ENCODE results near the gene GINS3. TPM values are rescaled to one million over a fixed set of nuclear protein-coding genes. Genes with fewer than 3 reads are reported as not detected.

The GINS3 gene
- total RNA-seq, 1 donor from 2014 or later: 1.1 TPM

- H3K36me3 ChIP-seq (ENCODE audit: control insufficient read depth, insufficient read depth, low read length): no peaks in the 10 kb centered on the region
- H3K4me3 ChIP-seq (ENCODE audit: low read depth, low read length): no peak overlapping the region
- FAIRE-seq (no peak), DNase-seq (ENCODE audit: low read depth) (no peak)
- H3K27me3 ChIP-seq (ENCODE audit: control insufficient read depth, insufficient read depth, low read length): peaks cover 3% of the 10 kb centered on the region
- no peak for TF ChIP-seq CTCF (IDR thresholded peaks at IDR 0.05; ENCODE audit: insufficient read depth, low read length, severe bottlenecking)
These were observed 52.0 kb downstream of the GINS3 start for GRCh38 chr16:58444265-58444664.

GRCh38 chr16:58448890-58449289, 56.6 kb downstream of the GINS3 start:
- DNase-seq (ENCODE audit: low read depth): no peak
- no peaks in the 10 kb centered on the region for H3K27me3 ChIP-seq (ENCODE audit: control insufficient read depth, insufficient read depth, low read length)
- no peaks in the 10 kb centered on the region for H3K36me3 ChIP-seq (ENCODE audit: control insufficient read depth, insufficient read depth, low read length)
- FAIRE-seq: no peak
- TF ChIP-seq CTCF (IDR thresholded peaks at IDR 0.05; ENCODE audit: insufficient read depth, low read length, severe bottlenecking): no peak
- no peak overlapping the region for H3K4me3 ChIP-seq (ENCODE audit: low read depth, low read length)

GRCh38 chr16:58449306-58449705, 57.0 kb downstream of the GINS3 start:
- H3K4me3 ChIP-seq (ENCODE audit: low read depth, low read length): no peak overlapping the region
- DNase-seq (ENCODE audit: low read depth) (no peak), FAIRE-seq (no peak)
- no peaks in the 10 kb centered on the region for H3K36me3 ChIP-seq (ENCODE audit: control insufficient read depth, insufficient read depth, low read length)
- TF ChIP-seq CTCF (IDR thresholded peaks at IDR 0.05; ENCODE audit: insufficient read depth, low read length, severe bottlenecking): no peak
- no peaks in the 10 kb centered on the region for H3K27me3 ChIP-seq (ENCODE audit: control insufficient read depth, insufficient read depth, low read length)

- H3K4me3 ChIP-seq (ENCODE audit: low read depth, low read length): no peak overlapping the region
- no peaks in the 10 kb centered on the region for H3K27me3 ChIP-seq (ENCODE audit: control insufficient read depth, insufficient read depth, low read length)
- no peak for TF ChIP-seq CTCF (IDR thresholded peaks at IDR 0.05; ENCODE audit: insufficient read depth, low read length, severe bottlenecking)
- FAIRE-seq (no peak), DNase-seq (ENCODE audit: low read depth) (no peak)
- H3K36me3 ChIP-seq (ENCODE audit: control insufficient read depth, insufficient read depth, low read length): no peaks in the 10 kb centered on the region
These were observed 57.5 kb downstream of the GINS3 start for GRCh38 chr16:58449768-58450167.

- DNase-seq (ENCODE audit: low read depth): no peak
- FAIRE-seq: no peak
These were observed 58.3 kb downstream of the GINS3 start for GRCh38 chr16:58450590-58450989.

More at GRCh38 chr16:58450590-58450989, 58.3 kb downstream of the GINS3 start:
- no peak overlapping the region for H3K4me3 ChIP-seq (ENCODE audit: low read depth, low read length)
- H3K36me3 ChIP-seq (ENCODE audit: control insufficient read depth, insufficient read depth, low read length): no peaks in the 10 kb centered on the region
- no peaks in the 10 kb centered on the region for H3K27me3 ChIP-seq (ENCODE audit: control insufficient read depth, insufficient read depth, low read length)
- no peak for TF ChIP-seq CTCF (IDR thresholded peaks at IDR 0.05; ENCODE audit: insufficient read depth, low read length, severe bottlenecking)
